ENCODE results near the gene FGGY.
"Not testable (repeated sequence)": the region's sequence is repeated elsewhere in the genome, so short reads cannot be mapped to it uniquely, and the experiment has no call there.

The FGGY gene

GRCh38 chr1:59730302-59730701, 433.4 kb downstream of the FGGY start:
- ChIA-PET POLR2A (interaction anchor here (0.5 to 1.7 kb wide), 4 partner anchors 23 to 1010 kb away, joined by 3 to 7 read pairs (median 5); partner anchors contain the start of gene JUN), CTCF (interaction anchor here (0.9 kb wide), 1 partner anchor 32 kb away, joined by 3 read pairs; no protein-coding TSS in a partner anchor)

GRCh38 chr1:59730759-59731478, 434.0 kb downstream of the FGGY start:
- H3K4me3 ChIP-seq (ENCODE audit: low read depth, low read length), result no peak overlapping the region

More at GRCh38 chr1:59730302-59730701, 433.4 kb downstream of the FGGY start:
- no peak for TF ChIP-seq CTCF (IDR thresholded peaks at IDR 0.05; ENCODE audit: insufficient read depth, low read length, missing control alignments)
- no peak overlapping the region for H3K4me3 ChIP-seq (ENCODE audit: low read depth, low read length)
- peak; percentile 81 for DNase-seq (ENCODE audit: low read depth, low spot score)

DNA sequence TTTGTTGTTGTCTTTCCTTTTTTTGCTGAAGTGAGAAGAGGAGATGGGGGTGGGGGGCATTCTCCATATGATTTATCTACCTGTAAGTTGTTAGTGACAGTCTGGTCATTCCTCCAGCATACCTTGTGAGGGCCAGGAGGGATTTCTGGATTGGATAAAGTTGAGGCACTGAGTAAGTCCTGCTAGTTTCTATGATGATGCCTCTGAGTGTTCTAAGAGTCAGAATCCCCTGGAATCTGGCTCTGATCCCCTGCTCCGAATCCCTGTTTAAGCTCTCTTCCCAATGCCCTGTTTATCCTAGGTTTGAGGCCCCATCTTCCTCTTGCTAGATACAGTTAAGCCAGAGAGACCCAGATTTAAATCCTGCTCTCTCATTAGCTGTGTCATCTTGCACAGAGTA, 434.7 kb downstream of the FGGY start:
- no peak overlapping the region for H3K4me3 ChIP-seq (ENCODE audit: low read depth, low read length)
- no peak for TF ChIP-seq CTCF (IDR thresholded peaks at IDR 0.05; ENCODE audit: insufficient read depth, low read length, missing control alignments)
- ChIA-PET CTCF (interaction anchor here (1.2 kb wide), 1 partner anchor 14 kb away, joined by 4 read pairs; no protein-coding TSS in a partner anchor), POLR2A (interaction anchor here (0.6 to 1.7 kb wide), 4 partner anchors 19 to 948 kb away, joined by 3 to 7 read pairs (median 3); partner anchors contain the start of gene JUN)
- no peak for DNase-seq (ENCODE audit: low read depth, low spot score)

More at GRCh38 chr1:59730759-59731478, 434.0 kb downstream of the FGGY start:
- peak; percentile 82 for DNase-seq (ENCODE audit: low read depth, low spot score)
- ChIA-PET POLR2A (interaction anchor here (0.9 to 1.7 kb wide), 4 partner anchors 20 to 948 kb away, joined by 3 to 7 read pairs (median 4); partner anchors contain the start of gene JUN), CTCF (interaction anchor here (0.9 to 1.2 kb wide), 2 partner anchors 13 to 32 kb away, joined by 3 to 4 read pairs; no protein-coding TSS in a partner anchor)
- no peak for TF ChIP-seq CTCF (IDR thresholded peaks at IDR 0.05; ENCODE audit: insufficient read depth, low read length, missing control alignments)

GRCh38 chr1:59732214-59732955, 435.5 kb downstream of the FGGY start:
- H3K4me3 ChIP-seq (ENCODE audit: low read depth, low read length), result no peak overlapping the region
- TF ChIP-seq CTCF (IDR thresholded peaks at IDR 0.05; ENCODE audit: insufficient read depth, low read length, missing control alignments), result no peak
- POLR2A ChIA-PET, result interaction anchor here (0.6 to 1.3 kb wide), 4 partner anchors 18 to 949 kb away, joined by 3 read pairs; partner anchors contain the start of gene JUN
- CTCF ChIA-PET, result interaction anchor here (0.7 to 1.3 kb wide), 4 partner anchors 10 to 33 kb away, joined by 3 to 5 read pairs (median 4); no protein-coding TSS in a partner anchor
- DNase-seq (ENCODE audit: low read depth, low spot score), result no peak

- ChIA-PET CTCF (interaction anchor here (1.0 to 1.3 kb wide), 3 partner anchors 8 to 34 kb away, joined by 3 to 5 read pairs (median 3); no protein-coding TSS in a partner anchor), POLR2A (no interaction called here)
- H3K4me3 ChIP-seq (ENCODE audit: low read depth, low read length), result no peak overlapping the region
- no peak for DNase-seq (ENCODE audit: low read depth, low spot score)
- no peak for TF ChIP-seq CTCF (IDR thresholded peaks at IDR 0.05; ENCODE audit: insufficient read depth, low read length, missing control alignments)
Measured at GRCh38 chr1:59733443-59734141, 436.7 kb downstream of the FGGY start.

DNA sequence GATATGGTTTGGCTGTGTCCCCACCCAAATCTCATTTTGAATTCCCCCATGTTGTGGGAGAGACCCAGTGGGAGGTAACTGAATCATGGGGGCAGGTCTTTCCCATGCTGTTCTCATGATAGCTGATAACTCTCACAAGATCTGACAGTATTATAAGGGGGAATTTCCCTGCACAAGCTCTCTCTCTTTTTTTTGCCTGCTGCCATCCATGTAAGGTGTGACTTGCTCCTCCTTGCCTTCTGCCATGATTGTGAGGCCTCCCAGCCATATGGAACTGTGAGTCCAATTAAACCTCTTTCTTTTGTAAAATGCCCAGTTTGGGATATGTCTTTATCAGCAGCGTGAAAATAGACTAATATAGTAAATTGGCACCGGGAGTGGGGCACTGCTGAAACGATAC, 439.0 kb downstream of the FGGY start:
- DNase-seq (ENCODE audit: low read depth, low spot score); POLR2A ChIA-PET; CTCF ChIA-PET; H3K4me3 ChIP-seq (ENCODE audit: low read depth, low read length): not testable (repeated sequence)

Measured in AG04449 (cell line).